HEK293 (cell line): ENCODE data around the gene SCN1A.
A peak's percentile ranks its signal among the peaks of the same experiment; 100 is the strongest.

ENCODE experiments used
- CTCF ChIA-PET: fragments of 350-600 bp; formaldehyde crosslinking; extraction: SDS; loops from one replicate; lab custom pipeline; 2021; ENCODE audit warnings: antibody characterized with exemption; lab: Yijun Ruan, JAX
- POLR2A ChIA-PET: fragments of 300-600 bp; formaldehyde crosslinking; extraction: SDS; loops from one replicate; lab custom pipeline; 2020; ENCODE audit warnings: antibody characterized with exemption, inconsistent platforms; lab: Yijun Ruan, JAX
- H3K27ac ChIP-seq: fragments of 200-500 bp; sonication (Bioruptor generic); 2 replicates; pipeline ENCODE4 v1.5.1; 2014; ENCODE audit warnings: low read depth, low read length, control low read depth, inconsistent platforms; ENCODE audit errors: extremely low read depth
- H3K36me3 ChIP-seq, 2 experiments: fragments of 200-500 bp in 1 of 2; sonication (Bioruptor generic) in 1 of 2; 1 replicate in 1 of 2; 2 replicates in 1 of 2; pipeline ENCODE4 v1.5.1; 2014 to 2017; ENCODE audit warnings: inconsistent platforms in 2 of 2, low read length in 2 of 2; ENCODE audit not compliant: control insufficient read depth in 2 of 2, insufficient read depth in 1 of 2
- H3K4me1 ChIP-seq: fragments of 200-500 bp; sonication (Bioruptor generic); 2 replicates; pipeline ENCODE4 v1.5.1; 2014; ENCODE audit warnings: mild to moderate bottlenecking, low read length, inconsistent platforms; ENCODE audit not compliant: control insufficient read depth, insufficient read depth
- H3K4me3 ChIP-seq: 2 replicates; pipeline ENCODE4 v1.5.1; 2011; ENCODE audit warnings: low read depth, mild to moderate bottlenecking, control low read depth, low read length, moderate library complexity
- H3K9me3 ChIP-seq: fragments of 200-500 bp; sonication (Bioruptor generic); 2 replicates; pipeline ENCODE4 v1.5.1; 2014; ENCODE audit warnings: low read depth, low read length, inconsistent platforms; ENCODE audit not compliant: control insufficient read depth, insufficient read depth
- YY2 ChIP-seq: fragments of 450-650 bp; formaldehyde crosslinking; IDR thresholded peaks from 2 replicates; pipeline ENCODE4 v1.5.1; 2016; ENCODE audit warnings: missing biosample characterization, missing genetic modification characterization
- ZFP3 ChIP-seq: fragments of 450-650 bp; formaldehyde crosslinking; IDR thresholded peaks from 2 replicates; pipeline ENCODE4 v1.5.1; 2016; ENCODE audit warnings: low read depth, missing biosample characterization, missing genetic modification characterization
- ZFP69B ChIP-seq: fragments of 450-650 bp; formaldehyde crosslinking; IDR thresholded peaks from 2 replicates; pipeline ENCODE4 v1.5.1; 2016; ENCODE audit warnings: missing biosample characterization, missing genetic modification characterization
- ZNF37A ChIP-seq: fragments of 450-650 bp; IDR thresholded peaks from 2 replicates; pipeline ENCODE4 v1.5.1; 2018; ENCODE audit warnings: missing biosample characterization, missing genetic modification characterization
- ZNF426 ChIP-seq: fragments of 450-650 bp; formaldehyde crosslinking; IDR thresholded peaks from 2 replicates; pipeline ENCODE4 v1.5.1; 2017; ENCODE audit warnings: missing biosample characterization, missing genetic modification characterization, mild to moderate bottlenecking, inconsistent platforms, moderate library complexity
- ZNF473 ChIP-seq: fragments of 450-650 bp; formaldehyde crosslinking; IDR thresholded peaks from 2 replicates; pipeline ENCODE4 v1.5.1; 2017; ENCODE audit warnings: missing biosample characterization, missing genetic modification characterization
- ZNF510 ChIP-seq: fragments of 450-650 bp; formaldehyde crosslinking; IDR thresholded peaks from 2 replicates; pipeline ENCODE4 v1.5.1; 2018; ENCODE audit warnings: mild to moderate bottlenecking, missing genetic modification characterization, missing biosample characterization; ENCODE audit not compliant: insufficient replicate concordance
- ZNF530 ChIP-seq: fragments of 450-650 bp; formaldehyde crosslinking; IDR thresholded peaks from 2 replicates; pipeline ENCODE4 v1.5.1; 2016; ENCODE audit warnings: low read depth, missing biosample characterization, missing genetic modification characterization
- ZNF555 ChIP-seq: fragments of 450-650 bp; formaldehyde crosslinking; conservative IDR thresholded peaks from 2 replicates; pipeline ENCODE4 v1.5.1; 2017; ENCODE audit warnings: missing biosample characterization, mild to moderate bottlenecking, missing genetic modification characterization, inconsistent platforms
- ZNF558 ChIP-seq: fragments of 450-650 bp; formaldehyde crosslinking; IDR thresholded peaks from 2 replicates; pipeline ENCODE4 v1.5.1; 2016; ENCODE audit warnings: missing biosample characterization, missing genetic modification characterization
- ZNF596 ChIP-seq: fragments of 450-650 bp; IDR thresholded peaks from 2 replicates; pipeline ENCODE4 v1.5.0; 2018; ENCODE audit warnings: missing biosample characterization, mild to moderate bottlenecking, missing genetic modification characterization, moderate library complexity
- ZNF626 ChIP-seq: fragments of 450-650 bp; sonication (Bioruptor Pico); formaldehyde crosslinking; IDR thresholded peaks from 2 replicates; pipeline ENCODE4 v1.5.1; 2018; ENCODE audit warnings: missing biosample characterization, missing genetic modification characterization, inconsistent platforms
- ZNF654 ChIP-seq: fragments of 450-650 bp; formaldehyde crosslinking; IDR thresholded peaks from 2 replicates; pipeline ENCODE4 v1.5.1; 2016; ENCODE audit warnings: low read depth, missing biosample characterization, missing genetic modification characterization
- ZNF670 ChIP-seq: fragments of 450-650 bp; formaldehyde crosslinking; IDR thresholded peaks from 2 replicates; pipeline ENCODE4 v1.5.1; 2016; ENCODE audit warnings: missing biosample characterization, missing genetic modification characterization, low read depth
- ZNF791 ChIP-seq: fragments of 450-650 bp; formaldehyde crosslinking; IDR thresholded peaks from 2 replicates; pipeline ENCODE4 v1.5.1; 2016; ENCODE audit warnings: missing biosample characterization, missing genetic modification characterization
- ZSCAN16 ChIP-seq: fragments of 450-650 bp; formaldehyde crosslinking; IDR thresholded peaks from 2 replicates; pipeline ENCODE4 v1.5.1; 2016; ENCODE audit warnings: missing biosample characterization, missing genetic modification characterization
- TF ChIP-seq, protein P1 (sequence below): fragments of 450-650 bp; formaldehyde crosslinking; IDR thresholded peaks from 2 replicates; pipeline ENCODE4 v1.5.1; 2016; ENCODE audit warnings: missing biosample characterization, missing genetic modification characterization
- TF ChIP-seq, protein P2 (sequence below): fragments of 450-650 bp; formaldehyde crosslinking; IDR thresholded peaks from 2 replicates; pipeline ENCODE4 v1.5.1; 2017; ENCODE audit warnings: missing biosample characterization, missing genetic modification characterization

The SCN1A gene

DNA sequence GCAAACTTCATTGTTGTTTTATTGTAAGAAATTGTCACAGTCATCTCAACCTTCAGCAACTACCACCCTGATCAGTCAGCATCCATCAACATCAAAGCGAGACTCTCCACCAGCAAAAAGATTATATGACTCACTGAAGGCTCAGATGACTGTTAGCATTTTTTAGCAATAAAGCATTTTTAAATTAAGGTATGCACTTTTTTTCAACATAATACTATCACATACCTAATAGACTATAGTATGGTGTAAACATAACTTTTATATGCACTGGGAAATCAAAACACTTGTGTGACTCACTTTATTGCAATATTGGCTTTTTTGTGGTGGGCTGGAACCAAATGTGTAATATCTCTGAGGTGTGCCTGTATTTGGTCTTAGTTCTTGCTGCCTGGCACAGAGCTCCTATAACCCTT lies 15.6 kb downstream of the SCN1A start:
- no peak overlapping the region for H3K27ac ChIP-seq
- ChIA-PET CTCF (interaction anchor here (0.8 to 2.8 kb wide), 2 partner anchors 12 to 15 kb away, joined by 3 to 16 read pairs; partner anchors contain the start of gene SCN1A), POLR2A (no interaction called here)
- H3K4me3 ChIP-seq, result no peak overlapping the region
- no peaks in the 10 kb centered on the region for H3K9me3 ChIP-seq
- H3K36me3 ChIP-seq, result no peaks in the 10 kb centered on the region
- TF ChIP-seq ZNF670 (tag by site-specific recombination), result no peak
- no peak for TF ChIP-seq ZNF555 (tag by site-specific recombination)
- H3K4me1 ChIP-seq, result no peaks in the 10 kb centered on the region

DNA sequence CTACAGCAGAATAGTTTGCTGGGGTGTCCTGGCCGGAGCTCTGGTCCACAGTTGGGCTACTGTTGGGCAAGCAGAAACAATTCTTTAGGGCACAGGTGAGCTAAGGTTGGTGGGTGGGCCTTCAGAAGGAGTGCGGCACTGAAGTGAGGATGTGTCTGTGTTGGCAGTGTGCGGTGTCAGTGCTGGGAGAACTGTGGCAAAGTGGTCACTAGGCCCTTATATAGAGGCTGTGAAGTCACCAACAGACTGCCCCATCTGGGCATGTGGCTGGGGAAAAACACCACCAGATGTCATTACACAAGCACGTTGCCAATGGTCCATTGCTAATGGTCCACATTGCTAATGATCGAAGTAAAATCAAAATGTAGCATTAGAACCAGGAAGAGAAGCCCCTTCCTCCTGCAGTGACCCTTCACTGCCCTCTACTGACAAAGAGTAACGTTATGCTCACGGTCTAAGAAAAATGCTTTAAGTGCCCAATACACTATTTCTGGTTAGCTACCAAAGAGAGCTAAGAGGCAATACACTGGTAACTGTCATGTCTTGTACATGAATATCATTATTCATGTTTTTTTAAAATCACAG lies 21.3 kb downstream of the SCN1A start:
- no peak for TF ChIP-seq ZSCAN16 (tag by site-specific recombination)
- TF ChIP-seq, protein P1, sequence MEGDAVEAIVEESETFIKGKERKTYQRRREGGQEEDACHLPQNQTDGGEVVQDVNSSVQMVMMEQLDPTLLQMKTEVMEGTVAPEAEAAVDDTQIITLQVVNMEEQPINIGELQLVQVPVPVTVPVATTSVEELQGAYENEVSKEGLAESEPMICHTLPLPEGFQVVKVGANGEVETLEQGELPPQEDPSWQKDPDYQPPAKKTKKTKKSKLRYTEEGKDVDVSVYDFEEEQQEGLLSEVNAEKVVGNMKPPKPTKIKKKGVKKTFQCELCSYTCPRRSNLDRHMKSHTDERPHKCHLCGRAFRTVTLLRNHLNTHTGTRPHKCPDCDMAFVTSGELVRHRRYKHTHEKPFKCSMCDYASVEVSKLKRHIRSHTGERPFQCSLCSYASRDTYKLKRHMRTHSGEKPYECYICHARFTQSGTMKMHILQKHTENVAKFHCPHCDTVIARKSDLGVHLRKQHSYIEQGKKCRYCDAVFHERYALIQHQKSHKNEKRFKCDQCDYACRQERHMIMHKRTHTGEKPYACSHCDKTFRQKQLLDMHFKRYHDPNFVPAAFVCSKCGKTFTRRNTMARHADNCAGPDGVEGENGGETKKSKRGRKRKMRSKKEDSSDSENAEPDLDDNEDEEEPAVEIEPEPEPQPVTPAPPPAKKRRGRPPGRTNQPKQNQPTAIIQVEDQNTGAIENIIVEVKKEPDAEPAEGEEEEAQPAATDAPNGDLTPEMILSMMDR (tag by site-specific recombination), result peak; percentile 57
- TF ChIP-seq ZNF626 (tag by site-specific recombination), result no peak
- peak; percentile 54 for TF ChIP-seq ZNF654 (tag by site-specific recombination)
- TF ChIP-seq, all 188 proteins: peak for 2
- Histone ChIP-seq H3K27ac (no peak overlapping the region), H3K4me1 (no peaks in the 10 kb centered on the region), H3K4me3 (no peak overlapping the region), H3K9me3 (no peaks in the 10 kb centered on the region), H3K36me3 (no peaks in the 10 kb centered on the region)
- CTCF ChIA-PET, result interaction anchor here (0.6 to 1.8 kb wide), 8 partner anchors 21 to 903 kb away, joined by 3 to 7 read pairs (median 3); partner anchors contain the start of genes SCN1A and TTC21B
- POLR2A ChIA-PET, result no interaction called here

DNA sequence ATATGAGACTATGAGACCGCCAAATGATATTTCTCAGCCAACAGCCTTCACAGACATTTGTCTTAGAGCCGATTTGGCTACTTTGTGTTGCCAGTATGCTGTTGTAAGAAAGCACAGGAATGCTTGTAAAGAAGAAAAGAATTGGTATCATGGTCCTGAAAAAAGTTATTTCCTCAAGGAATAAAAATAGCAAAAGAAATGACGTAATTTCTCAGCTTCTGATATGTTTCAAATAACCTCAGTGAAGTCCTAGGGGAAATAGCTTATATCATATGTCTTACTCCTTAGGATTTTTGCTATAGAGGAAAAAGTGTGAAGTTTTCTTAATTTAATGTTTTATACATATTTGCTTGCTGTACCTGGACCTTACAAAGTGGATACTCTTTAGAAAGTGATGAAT lies 23.0 kb downstream of the SCN1A start:
- POLR2A ChIA-PET, result no interaction called here
- Histone ChIP-seq H3K27ac (no peak overlapping the region), H3K4me1 (no peaks in the 10 kb centered on the region), H3K4me3 (no peak overlapping the region), H3K36me3 (no peaks in the 10 kb centered on the region), H3K9me3 (no peaks in the 10 kb centered on the region)
- CTCF ChIA-PET, result no interaction called here
- TF ChIP-seq ZNF37A (no peak), ZNF558 (tag by site-specific recombination) (no peak), ZFP69B (tag by site-specific recombination) (no peak), ZSCAN16 (tag by site-specific recombination) (no peak), ZNF510 (tag by site-specific recombination) (no peak), ZNF426 (tag by site-specific recombination) (no peak), ZNF791 (tag by site-specific recombination) (no peak), ZNF626 (tag by site-specific recombination) (no peak), ZNF473 (tag by site-specific recombination) (no peak), ZNF596 (tag by site-specific recombination) (no peak), ZFP3 (tag by site-specific recombination) (no peak), YY2 (no peak), ZNF530 (tag by site-specific recombination) (no peak)
- TF ChIP-seq, protein P2, sequence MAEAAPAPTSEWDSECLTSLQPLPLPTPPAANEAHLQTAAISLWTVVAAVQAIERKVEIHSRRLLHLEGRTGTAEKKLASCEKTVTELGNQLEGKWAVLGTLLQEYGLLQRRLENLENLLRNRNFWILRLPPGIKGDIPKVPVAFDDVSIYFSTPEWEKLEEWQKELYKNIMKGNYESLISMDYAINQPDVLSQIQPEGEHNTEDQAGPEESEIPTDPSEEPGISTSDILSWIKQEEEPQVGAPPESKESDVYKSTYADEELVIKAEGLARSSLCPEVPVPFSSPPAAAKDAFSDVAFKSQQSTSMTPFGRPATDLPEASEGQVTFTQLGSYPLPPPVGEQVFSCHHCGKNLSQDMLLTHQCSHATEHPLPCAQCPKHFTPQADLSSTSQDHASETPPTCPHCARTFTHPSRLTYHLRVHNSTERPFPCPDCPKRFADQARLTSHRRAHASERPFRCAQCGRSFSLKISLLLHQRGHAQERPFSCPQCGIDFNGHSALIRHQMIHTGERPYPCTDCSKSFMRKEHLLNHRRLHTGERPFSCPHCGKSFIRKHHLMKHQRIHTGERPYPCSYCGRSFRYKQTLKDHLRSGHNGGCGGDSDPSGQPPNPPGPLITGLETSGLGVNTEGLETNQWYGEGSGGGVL (tag by site-specific recombination), result no peak
